HepG2 (cell line): ENCODE results near the gene FAAP100. TPM values are rescaled to one million over a fixed set of nuclear protein-coding genes. Genes with fewer than 3 reads are reported as not detected.

Experiments
- BRCA1 ChIP-seq: sonication (generic); formaldehyde crosslinking; IDR thresholded peaks from 2 replicates; pipeline ENCODE4 v1.4.0; 2020; ENCODE audit warnings: missing genetic modification reagents
- BRD4 ChIP-seq: sonication (generic); formaldehyde crosslinking; IDR thresholded peaks from 2 replicates; pipeline ENCODE4 v1.4.0; 2020; ENCODE audit warnings: missing genetic modification reagents
- DZIP1 ChIP-seq: sonication (generic); formaldehyde crosslinking; IDR thresholded peaks from 2 replicates; pipeline ENCODE4 v1.5.0; 2020; ENCODE audit warnings: mild to moderate bottlenecking, missing genetic modification reagents
- GABPA ChIP-seq, 2 experiments: IDR thresholded peaks; 2 replicates each; pipeline ENCODE4 v1.6.1; 2011 to 2016; ENCODE audit warnings: low read depth in 2 of 2, low read length in 1 of 2, missing biosample characterization in 1 of 2, missing genetic modification characterization in 1 of 2
- HMG20B ChIP-seq: conservative IDR thresholded peaks from 2 replicates; pipeline ENCODE4 v1.6.1; 2016; ENCODE audit warnings: missing genetic modification reagents, missing compliant biosample characterization
- HNRNPLL ChIP-seq: fragments of 200-400 bp; formaldehyde crosslinking; IDR thresholded peaks from 2 replicates; pipeline ENCODE4 v1.6.1; 2017; ENCODE audit warnings: mild to moderate bottlenecking, low read depth, low read length; ENCODE audit not compliant: poor library complexity, severe bottlenecking
- KDM2A ChIP-seq: sonication (generic); formaldehyde crosslinking; IDR thresholded peaks from 2 replicates; pipeline ENCODE4 v1.4.0; 2020; ENCODE audit warnings: low read depth, missing genetic modification reagents, borderline replicate concordance
- KLF12 ChIP-seq: sonication (generic); formaldehyde crosslinking; IDR thresholded peaks from 2 replicates; pipeline ENCODE4 v1.4.0; 2020; ENCODE audit warnings: missing genetic modification reagents, borderline replicate concordance
- MTA3 ChIP-seq: sonication (generic); formaldehyde crosslinking; IDR thresholded peaks from 2 replicates; pipeline ENCODE4 v1.4.0; 2020; ENCODE audit warnings: missing genetic modification reagents
- POLR2G ChIP-seq: fragments of 200-400 bp; formaldehyde crosslinking; IDR thresholded peaks from 2 replicates; pipeline ENCODE4 v1.6.1; 2018; ENCODE audit warnings: mild to moderate bottlenecking, low read depth, low read length, moderate library complexity
- RCOR2 ChIP-seq: IDR thresholded peaks from 2 replicates; pipeline ENCODE4 v1.6.1; 2016; ENCODE audit warnings: missing biosample characterization, missing genetic modification reagents
- RNF2 ChIP-seq: fragments of 450-650 bp; conservative IDR thresholded peaks from 2 replicates; pipeline ENCODE4 v1.6.1; 2016; ENCODE audit warnings: low read depth
- SAP130 ChIP-seq: IDR thresholded peaks from 2 replicates; pipeline ENCODE4 v1.6.1; 2016; ENCODE audit warnings: low read depth
- SOX13 ChIP-seq, 3 experiments: fragments of 450-650 bp in 1 of 3; sonication (generic) in 1 of 3; formaldehyde crosslinking in 1 of 3; IDR thresholded peaks in 2 of 3; conservative IDR thresholded peaks in 1 of 3; 2 replicates each; pipeline versions ENCODE4 v1.5.0 to v1.6.1; 2016 to 2020; ENCODE audit warnings: antibody characterized with exemption in 1 of 3, mild to moderate bottlenecking in 1 of 3, missing compliant biosample characterization in 1 of 3, missing genetic modification reagents in 1 of 3, moderate library complexity in 1 of 3
- TMF1 ChIP-seq: sonication (generic); formaldehyde crosslinking; IDR thresholded peaks from 2 replicates; pipeline ENCODE4 v1.8.1; 2022; ENCODE audit warnings: low read depth, missing genetic modification reagents
- XRCC5 ChIP-seq: fragments of 200-400 bp; formaldehyde crosslinking; optimal IDR thresholded peaks from 2 replicates; pipeline ENCODE3; 2017; ENCODE audit warnings: mild to moderate bottlenecking, low read length
- ZFX ChIP-seq: sonication (generic); formaldehyde crosslinking; IDR thresholded peaks from 2 replicates; pipeline ENCODE4 v1.4.0; 2020; ENCODE audit warnings: mild to moderate bottlenecking, low read depth, missing genetic modification reagents, moderate library complexity
- ZMYM4 ChIP-seq: sonication (generic); formaldehyde crosslinking; IDR thresholded peaks from 2 replicates; pipeline ENCODE4 v1.8.1; 2023; ENCODE audit warnings: mild to moderate bottlenecking, missing genetic modification reagents
- ZNF136 ChIP-seq: sonication (generic); formaldehyde crosslinking; IDR thresholded peaks from 2 replicates; pipeline ENCODE4 v1.8.1; 2022; ENCODE audit warnings: low read depth, mild to moderate bottlenecking, moderate library complexity, missing genetic modification reagents
- ZNF207 ChIP-seq: fragments of 450-650 bp; IDR thresholded peaks from 2 replicates; pipeline ENCODE4 v1.6.1; 2016; ENCODE audit warnings: antibody characterized with exemption, borderline replicate concordance
- ZNF33A ChIP-seq: sonication (generic); formaldehyde crosslinking; IDR thresholded peaks from 2 replicates; pipeline ENCODE4 v1.5.1; 2020; ENCODE audit warnings: missing genetic modification reagents, mild to moderate bottlenecking, moderate library complexity, borderline replicate concordance
- ZXDC ChIP-seq: sonication (generic); formaldehyde crosslinking; IDR thresholded peaks from 2 replicates; pipeline ENCODE4 v1.5.0; 2020; ENCODE audit warnings: mild to moderate bottlenecking, missing genetic modification reagents
- polyA plus RNA-seq, 8 experiments: library from polyadenylated mRNA; depleted of rRNA in 3 of 8; stranded (reverse) in 7 of 8; unstranded in 1 of 8; fragments of >200 nt; fragmentation: Illumina TruSeq in 4 of 8; extraction: Trizol in 4 of 8; gene quantifications; 2 replicates each; pipeline versions ENCODE4 v1.2.1 to v1.2.3, GENCODE V29; 2011 to 2016; ENCODE audit warnings: low read depth in 4 of 8, missing spikeins in 1 of 8, mixed read lengths in 1 of 8; ENCODE audit not compliant: insufficient read depth in 1 of 8
- total RNA-seq, 5 experiments: library from RNA; depleted of rRNA; stranded (reverse); fragments of >200 nt; fragmentation: Illumina TruSeq; extraction: Trizol; gene quantifications; 2 replicates each; pipeline ENCODE4 v1.2.3, GENCODE V29; 2016; ENCODE audit warnings: low read depth in 1 of 5

The FAAP100 gene
- total and polyA plus RNA-seq, 2 of the 13 experiments (the other 11 are each of a cell fraction or from before 2014, with no cell fraction given): 7.6 to 20.8 TPM

GRCh38 chr17:81514739-81515529 lies 37.2 kb downstream of the FAAP100 start (continued):
- peak; percentile 79 for TF ChIP-seq ZFX (CRISPR knock-in tag)
- TF ChIP-seq ZXDC: peak; percentile 64; the same call in 1 of the 2 replicates
- no peak for TF ChIP-seq ZNF136 (CRISPR knock-in tag)
- peak; percentile 83; the same call in 1 of the 2 replicates for TF ChIP-seq KDM2A (CRISPR knock-in tag)
- peak; percentile 60 for TF ChIP-seq XRCC5
- TF ChIP-seq HMG20B (CRISPR knock-in tag): 0 out of 2 replicates have a peak, but pooled peaks have one; percentile 14
- no peak for TF ChIP-seq TMF1 (CRISPR knock-in tag)
- TF ChIP-seq KLF12 (CRISPR knock-in tag): peak; percentile 55; the same call in 1 of the 2 replicates
- TF ChIP-seq MTA3 (CRISPR knock-in tag): no peak
- TF ChIP-seq ZNF33A: no peak
- no peak for TF ChIP-seq ZNF207
- peak; percentile 62 for TF ChIP-seq POLR2G
- no peak for TF ChIP-seq SOX13 (IDR thresholded peaks at IDR 0.05)
- no peak for TF ChIP-seq SOX13 (CRISPR knock-in tag; conservative IDR thresholded peaks at IDR 0.05 in 1 of 2, IDR thresholded peaks at IDR 0.05 in 1 of 2)
- TF ChIP-seq BRCA1: 0 out of 2 replicates have a peak, but pooled peaks have one; percentile 32
- no peak for TF ChIP-seq RNF2
- peak; percentile 85; the same call in 1 of the 2 replicates for TF ChIP-seq DZIP1 (CRISPR knock-in tag)
- TF ChIP-seq GABPA (IDR thresholded peaks at IDR 0.05; ENCODE audit: low read depth, low read length): no peak
- TF ChIP-seq GABPA (CRISPR knock-in tag; IDR thresholded peaks at IDR 0.05; ENCODE audit: low read depth): peak; percentile 45; the same call in 1 of the 2 replicates
- TF ChIP-seq SAP130: peak; percentile 91
- TF ChIP-seq RCOR2: no peak
- TF ChIP-seq ZMYM4 (CRISPR knock-in tag): no peak
- TF ChIP-seq HNRNPLL: peak; percentile 45
- TF ChIP-seq BRD4: 0 out of 2 replicates have a peak, but pooled peaks have one; percentile 15
